ENCODE data around the gene RMI2.

DNA sequence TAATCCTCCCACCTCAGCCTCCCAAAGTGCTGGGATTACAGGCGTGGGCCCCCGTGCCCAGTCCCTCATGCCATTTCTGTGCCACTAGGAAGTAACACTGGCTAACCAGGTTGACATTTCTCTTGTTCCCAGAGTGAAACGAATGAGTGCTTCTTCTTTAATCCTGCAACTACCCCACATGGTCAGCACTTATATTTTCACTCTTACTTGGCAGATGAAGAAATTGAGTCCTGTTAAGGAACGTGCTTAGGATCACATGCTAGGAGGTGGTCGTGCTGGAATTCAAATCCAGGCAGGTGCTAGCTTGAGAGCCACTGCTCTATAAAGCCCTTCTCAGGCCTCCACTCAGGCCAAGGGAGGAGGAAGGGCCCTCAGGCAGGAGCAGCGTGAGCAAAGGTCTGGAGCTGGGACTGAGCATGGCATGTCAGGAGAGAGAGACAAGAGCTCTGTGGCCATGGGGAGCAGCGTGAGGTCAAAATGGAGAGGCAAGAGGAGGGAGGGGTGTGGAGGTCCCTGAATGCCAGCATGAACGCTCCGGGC lies 18.5 kb upstream of the RMI2 start:
- TF ChIP-seq, protein P1, sequence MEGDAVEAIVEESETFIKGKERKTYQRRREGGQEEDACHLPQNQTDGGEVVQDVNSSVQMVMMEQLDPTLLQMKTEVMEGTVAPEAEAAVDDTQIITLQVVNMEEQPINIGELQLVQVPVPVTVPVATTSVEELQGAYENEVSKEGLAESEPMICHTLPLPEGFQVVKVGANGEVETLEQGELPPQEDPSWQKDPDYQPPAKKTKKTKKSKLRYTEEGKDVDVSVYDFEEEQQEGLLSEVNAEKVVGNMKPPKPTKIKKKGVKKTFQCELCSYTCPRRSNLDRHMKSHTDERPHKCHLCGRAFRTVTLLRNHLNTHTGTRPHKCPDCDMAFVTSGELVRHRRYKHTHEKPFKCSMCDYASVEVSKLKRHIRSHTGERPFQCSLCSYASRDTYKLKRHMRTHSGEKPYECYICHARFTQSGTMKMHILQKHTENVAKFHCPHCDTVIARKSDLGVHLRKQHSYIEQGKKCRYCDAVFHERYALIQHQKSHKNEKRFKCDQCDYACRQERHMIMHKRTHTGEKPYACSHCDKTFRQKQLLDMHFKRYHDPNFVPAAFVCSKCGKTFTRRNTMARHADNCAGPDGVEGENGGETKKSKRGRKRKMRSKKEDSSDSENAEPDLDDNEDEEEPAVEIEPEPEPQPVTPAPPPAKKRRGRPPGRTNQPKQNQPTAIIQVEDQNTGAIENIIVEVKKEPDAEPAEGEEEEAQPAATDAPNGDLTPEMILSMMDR (conservative IDR thresholded peaks at IDR 0.05 in 1 of 2, IDR thresholded peaks at IDR 0.05 in 1 of 2; ENCODE audit: extremely low read depth in 1 of 2, insufficient read depth in 1 of 2, low read depth in 1 of 2, low read length in 2 of 2), result no peak
- no peak for TF ChIP-seq EZH2 (IDR thresholded peaks at IDR 0.05; ENCODE audit: borderline replicate concordance, low read length)
